Peyer's patch (tissue), 4 donors: ENCODE measurements around the gene BCO1.

Experiments
- CTCF ChIP-seq, 6 experiments: fragments of 450-650 bp in 4 of 6; fragments of 200-600 bp in 2 of 6; sonication (generic) in 1 of 6; IDR thresholded peaks; one replicate each; pipeline ENCODE4 v1.5.1; 2017 to 2019; ENCODE audit warnings: antibody characterized with exemption in 6 of 6, mild to moderate bottlenecking in 3 of 6, moderate library complexity in 1 of 6
- POLR2A ChIP-seq, 2 donors: fragments of 450-650 bp; IDR thresholded peaks; one replicate each; pipeline ENCODE4 v1.5.1; 2017; ENCODE audit warnings: antibody characterized with exemption in 2 of 2, mild to moderate bottlenecking in 2 of 2, moderate library complexity in 2 of 2

GRCh38 chr16:81310045-81310644 lies 71.7 kb downstream of the BCO1 start:
- TF ChIP-seq CTCF (IDR thresholded peaks at IDR 0.05) = no peak
- TF ChIP-seq POLR2A (IDR thresholded peaks at IDR 0.05) = no peak
